Measurements from ENCODE around the gene HDAC4.

Gene HDAC4

DNA sequence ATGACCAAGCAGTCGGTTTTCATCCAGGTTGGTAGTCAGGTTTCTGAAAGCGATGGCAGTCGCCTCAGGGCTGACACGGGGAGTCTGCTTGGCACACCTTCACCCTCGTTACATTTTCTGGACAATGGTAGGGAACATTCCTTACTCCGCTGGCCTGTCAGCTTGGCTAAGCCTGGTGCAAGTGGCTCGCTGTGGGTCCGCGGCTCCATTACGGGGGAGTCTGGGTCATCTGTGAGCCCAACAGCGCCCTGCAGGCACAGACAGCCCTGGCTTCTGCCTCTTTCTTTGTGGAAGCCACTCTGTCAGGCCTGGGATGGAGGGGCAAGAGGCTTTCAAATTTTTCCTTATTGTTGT lies 95.6 kb downstream of the HDAC4 start:
- no peak for DNase-seq

DNA sequence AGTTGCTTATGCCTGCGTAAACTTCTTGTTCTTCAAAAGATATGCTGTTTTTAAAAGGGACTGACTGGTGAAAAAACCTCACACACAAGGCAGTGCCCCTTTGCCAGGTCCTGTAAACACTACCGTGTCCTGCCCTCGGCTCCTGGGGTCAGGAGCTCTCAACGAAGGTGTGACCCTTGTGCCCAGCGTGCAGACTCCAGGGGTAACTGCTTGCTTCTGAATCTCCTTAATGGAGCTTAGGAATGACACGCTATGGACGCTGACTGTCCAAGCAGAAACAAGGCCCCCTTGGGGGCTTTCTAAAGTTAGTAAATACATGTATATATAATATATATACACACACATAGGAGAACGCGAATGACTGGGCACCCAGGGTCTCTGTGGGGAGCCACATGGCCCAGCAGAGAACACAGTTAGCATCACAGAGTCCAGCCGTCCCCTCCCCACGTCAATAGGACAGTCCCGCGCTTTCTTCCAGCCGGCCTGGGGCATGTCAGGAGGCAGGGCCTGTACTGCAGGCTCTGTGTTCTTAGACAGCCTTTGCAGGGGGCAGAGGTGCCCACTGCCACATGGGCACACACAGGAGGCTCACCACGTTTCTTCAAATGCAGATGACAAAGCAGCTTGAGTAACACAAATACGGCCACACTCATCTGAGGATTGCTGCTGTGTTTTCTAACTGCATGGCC lies 96.1 kb downstream of the HDAC4 start:
- DNase-seq: no peak

DNA sequence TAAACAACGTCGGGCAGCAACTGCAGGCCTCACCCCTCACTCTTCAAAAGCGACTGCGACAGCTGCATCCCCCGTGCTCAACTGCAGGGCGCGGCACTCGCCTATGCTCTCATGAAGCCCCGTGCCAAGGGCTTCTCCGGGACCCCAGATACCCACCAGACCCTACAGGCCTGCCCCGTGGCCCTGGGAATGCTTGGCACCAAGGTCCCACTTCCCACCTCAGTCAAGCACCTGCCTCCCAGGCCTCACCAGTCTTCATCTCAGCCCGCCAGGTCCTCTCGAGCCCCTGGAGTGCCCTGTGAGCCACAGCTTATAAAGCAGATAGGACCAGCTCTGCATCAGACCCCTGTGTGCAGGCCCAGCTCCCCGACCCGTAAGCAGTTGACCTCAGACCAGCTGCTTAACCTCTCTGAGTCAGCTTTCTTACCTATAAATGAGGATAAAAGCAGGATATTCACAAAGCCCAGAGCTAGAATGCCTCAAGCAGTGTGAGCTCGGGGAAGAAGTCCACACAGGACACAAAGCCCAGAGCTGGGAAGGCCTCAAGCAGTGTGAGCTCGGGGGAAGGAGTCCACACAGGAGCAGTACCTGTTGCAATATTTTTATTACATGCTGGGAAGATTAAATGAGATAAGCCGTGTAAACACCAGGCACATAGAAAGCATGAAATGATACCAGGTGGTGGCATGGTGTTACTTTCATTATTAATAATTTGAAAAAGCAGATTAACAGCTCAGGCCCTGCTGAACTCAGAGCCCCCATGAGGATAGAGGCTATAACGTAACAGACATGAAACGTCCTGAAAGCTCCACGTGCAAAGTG lies 96.9 kb downstream of the HDAC4 start:
- DNase-seq: no peak

DNA sequence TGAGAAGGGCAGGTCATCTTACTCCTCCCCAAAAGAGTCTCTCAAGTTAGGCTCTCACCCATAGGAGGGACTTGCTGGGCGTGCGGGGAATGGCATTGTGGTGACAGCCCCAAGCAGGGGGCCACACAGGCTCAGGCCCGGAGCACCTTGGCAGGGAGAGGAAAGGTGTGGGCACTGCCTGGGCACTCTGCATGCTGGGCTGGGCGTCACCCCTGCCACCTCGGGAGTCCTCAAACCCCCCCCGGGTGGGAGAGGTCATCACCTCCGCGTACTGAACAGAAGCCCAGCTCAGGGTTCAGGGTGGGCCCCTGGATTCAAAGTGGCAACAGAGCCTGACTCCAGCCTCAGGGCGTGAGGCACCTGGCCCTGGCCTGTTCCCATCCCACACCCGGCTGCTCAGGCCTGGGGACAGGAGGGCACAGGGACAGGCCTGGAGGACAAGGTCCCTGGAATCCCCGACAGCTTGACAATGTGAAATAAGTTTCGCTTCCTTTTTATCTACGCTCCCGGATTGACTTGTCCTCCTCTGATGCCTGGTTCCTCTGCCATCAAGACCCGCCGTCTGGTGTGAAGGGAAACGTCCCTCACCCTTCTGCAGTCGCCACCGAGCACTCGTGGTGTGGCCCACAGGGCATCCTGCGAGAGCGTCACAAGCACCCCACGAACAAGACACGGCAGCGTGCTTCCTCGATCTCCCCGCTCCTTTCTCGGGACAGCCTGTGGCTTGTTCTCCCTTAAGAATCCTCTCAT lies 97.8 kb downstream of the HDAC4 start:
- no peak for DNase-seq

DNA sequence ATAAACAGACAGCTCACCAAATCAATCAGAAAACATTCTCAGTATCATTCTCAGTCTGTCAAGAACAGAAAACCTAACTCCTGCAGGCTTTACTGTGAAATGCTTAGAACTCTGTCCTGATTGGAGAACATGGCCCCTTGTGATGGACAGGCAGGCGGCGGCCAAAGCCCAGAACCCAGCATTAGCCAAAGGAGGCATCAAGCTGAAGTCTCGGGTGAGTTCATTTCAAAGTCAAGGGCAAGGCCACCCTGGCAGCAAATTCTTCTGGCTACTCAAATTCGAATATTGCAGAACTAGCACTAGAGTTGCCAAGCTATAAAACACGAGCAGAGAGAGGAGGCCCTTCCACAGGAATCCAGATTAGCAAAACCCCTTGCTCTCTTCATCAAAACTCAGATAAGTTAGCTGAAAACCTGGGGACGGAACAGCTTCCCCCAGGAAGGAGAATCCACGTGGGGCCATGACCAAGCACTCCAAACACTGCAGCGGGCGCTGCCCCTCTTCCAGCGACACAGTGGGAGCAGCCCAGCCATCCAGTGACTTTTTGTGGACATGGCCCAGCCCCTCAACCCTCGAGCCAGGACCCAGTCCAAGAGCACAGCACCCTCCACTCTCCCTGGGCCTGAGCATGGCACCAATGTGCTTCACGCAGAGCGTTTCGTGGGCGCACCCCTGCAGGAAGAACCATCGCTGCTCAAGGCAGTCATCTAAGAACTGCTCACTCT lies 98.6 kb downstream of the HDAC4 start:
- DNase-seq: no peak

DNA sequence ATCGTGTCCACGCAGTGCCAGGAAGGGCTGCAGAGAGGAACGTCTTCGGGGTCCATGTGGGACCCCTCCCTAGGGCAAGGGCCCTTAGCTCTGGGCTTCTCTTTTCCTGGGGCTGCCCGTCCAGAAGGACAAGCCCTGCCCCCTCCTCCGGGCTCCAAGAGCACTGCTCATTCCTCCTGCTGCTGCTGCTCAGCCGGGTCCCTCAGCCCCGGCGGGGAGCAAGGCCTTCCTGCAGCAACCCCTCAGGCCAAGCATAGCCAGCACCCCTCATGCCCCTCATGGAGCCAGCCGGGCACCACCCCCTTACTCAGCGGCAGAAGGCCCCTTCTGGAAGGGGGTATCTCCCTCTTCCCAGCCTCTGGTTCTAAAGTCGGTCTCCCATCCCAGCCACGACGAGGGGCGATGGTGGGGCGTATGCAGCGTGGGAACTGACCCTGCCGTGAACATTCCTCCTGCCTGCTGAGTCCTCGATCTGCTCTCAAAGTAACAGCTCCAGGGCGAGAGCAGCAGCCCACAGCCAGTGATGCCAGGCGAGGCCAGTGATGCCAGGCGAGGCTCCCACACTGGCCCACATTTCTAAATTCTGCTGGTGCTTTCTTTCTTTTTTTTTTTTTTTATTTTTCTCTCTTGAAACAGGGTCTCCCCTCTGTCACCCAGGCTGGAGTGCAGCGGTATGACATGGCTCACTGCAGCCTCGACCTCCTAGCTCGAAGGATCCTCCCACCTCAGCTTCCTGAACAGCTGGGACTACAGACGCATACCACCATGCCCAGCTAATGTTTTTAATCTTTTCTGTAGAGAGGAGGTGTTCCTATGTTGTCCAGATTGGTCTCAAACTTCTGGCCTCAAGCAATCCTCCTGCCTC lies 99.7 kb downstream of the HDAC4 start:
- no peak for DNase-seq

DNA sequence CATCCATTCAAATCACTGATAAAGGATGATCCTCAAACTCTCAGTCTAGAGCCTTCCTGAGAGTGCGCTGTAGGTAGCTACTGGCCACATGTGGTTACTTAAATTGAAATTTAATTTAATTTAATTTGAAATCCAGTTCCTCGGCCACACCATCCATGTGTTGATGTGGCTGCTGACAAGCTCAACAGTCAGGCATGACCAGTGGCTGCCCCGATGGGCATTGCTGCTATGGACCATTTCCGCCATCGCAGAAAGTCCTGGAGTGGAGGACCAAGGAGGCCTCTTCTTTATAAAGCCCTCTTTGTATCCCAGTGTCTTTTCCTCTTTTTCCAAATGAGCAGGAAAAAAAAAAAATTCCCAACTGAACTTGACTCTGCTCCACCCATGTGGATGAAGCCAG lies 100.6 kb downstream of the HDAC4 start:
- DNase-seq: no peak

DNA sequence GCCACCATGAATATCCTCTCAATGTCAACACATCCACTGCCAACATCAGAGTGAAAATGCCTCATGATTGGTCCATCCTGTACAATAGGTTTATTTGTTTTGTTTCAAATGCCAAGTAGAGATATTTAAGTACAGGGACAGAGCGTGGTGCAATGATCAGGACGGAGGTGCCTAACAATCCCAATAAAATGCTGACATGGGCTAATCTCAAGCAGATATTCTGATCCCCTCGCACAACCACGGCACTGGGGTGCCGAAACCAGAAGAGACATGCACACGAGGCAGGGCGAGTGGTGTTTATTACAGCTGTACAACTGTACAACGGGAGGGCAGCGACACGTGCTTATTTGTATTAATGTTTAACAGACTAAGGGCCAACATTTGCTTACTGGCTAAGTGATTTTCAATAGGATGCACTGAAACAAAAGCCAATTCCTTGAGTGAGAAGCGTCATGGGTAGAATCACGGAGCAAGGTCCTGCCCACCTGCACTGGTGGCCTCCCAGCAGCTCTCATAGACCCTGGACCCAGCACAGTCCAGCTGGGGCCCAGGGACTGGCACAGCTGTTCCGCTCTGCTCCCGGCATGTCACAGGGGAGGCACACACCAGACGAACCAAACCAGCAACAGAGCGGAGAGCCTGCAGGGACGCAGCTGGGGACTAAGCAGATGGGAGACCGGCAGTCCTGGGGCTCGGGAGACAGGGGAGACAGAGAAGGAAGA lies 101.4 kb downstream of the HDAC4 start:
- DNase-seq: no peak

DNA sequence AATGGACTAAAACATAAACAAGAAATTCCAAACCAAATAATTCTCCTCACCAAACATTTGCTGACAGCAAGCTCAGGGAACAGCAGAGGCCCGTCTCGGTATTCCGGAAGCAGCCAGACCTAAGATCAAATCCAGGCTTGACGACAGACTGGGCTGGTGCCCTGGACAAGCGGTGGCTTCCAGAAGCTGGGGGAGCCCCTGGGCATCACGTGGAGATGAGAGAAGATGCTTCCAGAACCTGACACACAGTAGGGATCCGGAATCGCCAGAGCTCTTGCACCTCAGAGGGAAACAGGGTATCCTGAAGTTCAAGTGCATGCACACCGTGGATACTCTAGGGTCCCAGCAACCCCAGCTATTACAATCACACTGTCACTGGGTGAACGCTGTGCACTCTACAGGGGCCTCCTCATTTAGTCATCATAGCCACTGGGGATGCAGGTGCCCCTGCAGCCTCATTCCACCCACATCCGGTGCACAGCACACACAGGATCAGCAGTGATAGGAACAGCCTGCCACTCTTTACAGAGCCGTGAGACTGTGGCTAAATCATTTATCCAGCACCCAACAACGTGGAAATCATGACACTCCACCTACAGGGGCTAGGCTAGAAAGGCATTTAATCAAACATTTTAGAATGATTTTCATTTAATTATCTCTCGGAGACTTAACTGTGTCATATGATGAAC lies 102.6 kb downstream of the HDAC4 start:
- no peak for DNase-seq

DNA sequence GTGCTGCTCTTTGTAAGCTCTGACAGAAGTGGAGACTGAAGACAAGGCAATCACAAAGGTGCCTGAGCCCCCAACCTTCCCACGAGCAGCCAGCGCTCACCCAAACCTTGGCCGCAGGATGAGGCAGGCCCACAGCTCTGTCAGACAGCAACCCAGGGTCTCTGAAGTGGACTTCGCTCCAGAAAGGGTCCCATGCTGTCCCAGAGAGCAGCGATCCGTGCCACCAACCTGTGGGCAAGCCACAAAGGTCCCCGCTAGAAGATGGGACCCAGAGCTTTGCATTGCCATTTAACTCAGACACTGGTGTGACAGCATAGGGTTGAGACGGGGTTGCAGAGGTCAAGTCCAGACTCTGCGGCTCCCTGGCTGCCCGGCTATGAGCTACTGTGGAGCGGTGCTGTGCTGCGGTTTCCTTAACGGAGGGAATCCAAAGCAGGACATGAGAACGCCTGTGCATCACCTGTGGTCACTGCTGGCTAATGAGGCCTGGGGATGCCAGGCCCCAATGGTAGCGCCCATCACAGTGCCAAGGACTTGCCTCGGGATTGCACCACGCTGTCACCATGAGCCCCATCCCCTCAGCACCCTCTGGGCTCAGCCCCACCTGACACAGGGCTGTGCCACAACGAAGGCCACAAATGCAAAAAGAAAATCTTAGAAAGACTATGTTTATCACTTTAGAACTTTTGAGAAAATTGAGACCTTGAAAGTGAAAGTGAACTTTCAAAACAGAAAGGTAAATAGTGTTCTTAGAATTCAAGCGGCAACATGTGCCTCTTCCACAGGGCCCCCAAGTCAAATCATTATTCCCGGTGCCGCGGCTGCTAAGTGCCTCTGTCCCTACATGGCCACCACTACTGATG lies 103.4 kb downstream of the HDAC4 start:
- DNase-seq: no peak

DNA sequence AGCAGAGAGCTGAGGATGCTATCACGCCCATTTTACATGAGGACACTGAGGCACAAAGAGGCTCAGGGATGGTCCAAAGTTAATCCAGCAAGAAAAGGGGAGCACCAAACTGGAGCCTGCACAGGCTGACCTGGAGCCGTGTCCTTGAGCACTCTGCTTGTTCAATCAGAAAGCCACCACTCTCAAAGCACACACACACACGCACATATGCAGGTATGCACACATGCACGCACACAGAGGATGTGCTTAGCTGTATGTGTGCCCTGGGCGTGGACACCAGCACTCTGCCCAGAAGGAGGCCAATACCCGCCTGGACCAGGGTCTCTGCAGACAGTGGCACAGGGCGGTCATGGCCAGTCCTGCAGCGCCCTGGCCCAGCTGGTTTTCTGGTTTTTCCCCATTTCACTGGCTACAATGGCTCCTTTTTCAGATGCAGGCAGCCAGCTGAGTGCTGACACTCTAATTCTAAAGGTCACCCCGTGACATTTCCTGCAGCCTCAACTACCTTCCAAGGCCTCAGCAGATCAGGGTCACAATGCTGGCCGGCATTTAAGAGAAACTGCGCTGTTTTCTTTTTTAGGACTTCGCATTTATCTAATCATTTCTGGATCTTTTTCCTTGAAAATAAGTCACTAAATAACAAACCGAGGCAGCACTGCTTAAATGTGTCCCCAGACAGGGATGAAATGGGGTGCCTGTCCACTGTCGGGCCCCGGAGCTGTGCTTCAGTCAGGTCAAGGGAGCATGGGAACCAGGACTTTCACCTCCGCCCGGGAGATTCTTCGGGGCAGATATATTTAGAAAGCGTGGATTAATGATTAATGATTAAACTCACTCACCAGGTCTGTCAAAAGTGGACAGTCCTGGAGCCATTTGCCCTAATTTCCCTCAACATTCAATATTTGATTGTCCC lies 104.5 kb downstream of the HDAC4 start:
- DNase-seq: no peak

DNA sequence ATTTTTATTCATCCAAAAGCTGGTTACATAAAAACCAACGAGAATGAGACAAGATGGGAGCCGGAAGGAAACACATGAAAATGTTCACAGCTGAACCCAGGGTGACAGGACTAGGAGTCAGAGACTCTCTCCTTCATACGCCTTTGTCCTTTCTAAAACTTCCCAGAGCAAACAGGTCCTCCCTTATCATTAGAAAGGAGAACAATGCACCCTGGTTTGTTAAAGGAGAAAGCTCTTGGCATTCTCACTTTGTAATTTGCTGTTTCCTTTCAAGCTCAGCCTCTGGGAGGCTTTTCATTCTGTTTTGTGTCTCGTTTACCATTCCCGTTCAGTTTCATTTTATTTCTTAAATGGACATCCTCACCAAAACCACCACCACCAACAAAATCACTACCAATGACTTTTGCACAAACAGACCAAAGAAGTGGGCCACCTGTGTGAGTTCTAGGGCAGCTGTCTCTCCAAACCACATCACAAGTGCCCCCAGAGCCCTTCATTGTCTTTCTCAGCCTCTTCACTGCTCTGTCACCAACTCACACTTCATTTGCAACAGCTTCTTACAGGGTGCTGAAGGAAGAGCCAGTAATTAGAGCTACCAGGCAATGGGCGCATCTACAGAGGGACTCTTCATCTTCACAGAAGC lies 105.3 kb downstream of the HDAC4 start:
- no peak for DNase-seq

DNA sequence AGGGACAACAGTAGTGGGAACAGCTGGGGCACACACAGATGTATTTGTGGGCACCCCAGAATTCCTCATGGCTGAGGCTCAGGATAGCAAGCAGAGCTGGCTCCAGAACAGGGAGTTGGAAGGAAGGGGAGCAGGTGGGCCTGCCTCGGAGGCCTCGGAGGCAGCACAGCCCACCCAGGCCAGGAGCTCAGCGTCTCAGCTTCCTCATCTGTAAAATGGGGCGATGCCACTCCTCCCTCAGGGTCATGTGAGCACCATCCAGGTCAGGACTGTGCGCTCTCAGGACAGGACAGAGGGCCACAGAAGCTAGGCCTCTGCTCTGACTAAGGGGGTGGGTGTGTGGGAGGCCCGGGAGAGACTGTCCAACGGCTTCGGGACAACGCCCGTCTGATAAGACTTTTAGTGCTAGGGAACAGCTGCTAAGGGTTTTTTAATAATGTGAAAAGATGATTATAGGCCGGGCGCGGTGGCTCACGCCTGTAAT lies 106.2 kb downstream of the HDAC4 start:
- DNase-seq: no peak

DNA sequence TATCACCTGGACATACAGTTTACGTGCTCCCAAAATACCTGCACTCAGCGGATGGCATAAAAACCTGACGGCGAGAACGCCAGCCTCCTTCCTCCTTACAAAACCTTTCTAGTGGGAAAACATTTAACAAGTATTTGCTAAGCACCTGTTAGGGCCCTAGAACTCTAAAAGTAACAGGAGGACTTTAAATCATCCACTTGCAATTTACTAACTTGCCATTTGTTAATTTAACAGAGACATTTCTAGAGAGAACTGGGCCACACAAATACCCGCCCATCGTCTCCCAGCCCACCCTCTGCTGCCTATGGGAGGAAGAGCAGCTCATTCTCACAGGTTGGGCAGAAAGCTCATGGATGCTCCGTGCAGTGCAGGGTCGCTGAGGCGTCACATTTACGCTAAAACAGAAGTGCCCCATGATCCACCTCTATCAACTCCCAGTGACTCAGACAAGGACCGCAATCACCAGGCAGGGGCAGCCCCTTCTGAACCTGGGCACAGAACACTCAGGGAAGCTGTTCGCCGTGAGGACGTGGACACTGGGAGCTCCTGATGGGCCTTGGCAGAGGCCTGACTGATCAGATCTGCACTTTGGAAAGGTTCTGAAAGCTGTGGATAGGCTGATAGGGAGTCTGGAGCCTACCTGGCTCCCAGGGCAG lies 106.9 kb downstream of the HDAC4 start:
- no peak for DNase-seq

DNA sequence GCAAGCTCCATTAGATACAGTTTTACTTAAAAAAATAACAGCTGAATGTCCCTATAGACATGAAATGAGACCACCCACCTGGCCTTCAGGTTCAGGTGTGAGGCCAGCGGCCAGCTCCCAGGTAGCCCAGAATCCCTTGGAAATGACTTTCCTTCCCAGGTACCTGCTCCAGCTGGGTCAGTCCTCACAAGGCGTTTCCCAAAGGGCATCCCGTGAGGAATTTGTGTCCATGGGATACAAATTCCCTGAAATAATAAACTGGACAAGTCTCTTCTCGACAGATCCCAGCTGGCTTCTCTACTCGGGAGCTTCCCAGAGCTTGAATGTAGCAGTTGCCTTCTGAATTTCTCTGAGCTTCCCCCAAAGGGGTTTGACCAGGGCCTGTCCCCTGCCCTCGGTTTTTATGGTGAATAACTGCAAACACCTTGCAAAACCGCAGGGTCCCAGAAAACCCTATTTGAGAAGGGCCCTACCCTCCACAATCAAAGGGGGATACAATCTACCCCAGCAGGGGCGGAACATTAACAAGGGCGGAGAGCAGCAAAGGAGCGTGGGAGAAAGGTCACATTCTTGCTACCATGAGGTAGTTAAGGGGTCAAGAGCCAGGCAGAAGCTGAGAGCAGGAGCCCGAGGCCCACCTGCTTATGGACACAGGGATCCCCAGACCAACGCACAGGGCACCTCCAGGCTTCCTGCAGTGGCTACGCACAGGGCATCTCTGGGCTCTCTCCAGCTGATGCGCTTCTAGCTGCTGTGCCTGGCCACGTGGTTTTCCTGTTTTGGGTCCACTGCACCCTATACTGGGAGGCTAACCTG lies 107.7 kb downstream of the HDAC4 start:
- DNase-seq: no peak

DNA sequence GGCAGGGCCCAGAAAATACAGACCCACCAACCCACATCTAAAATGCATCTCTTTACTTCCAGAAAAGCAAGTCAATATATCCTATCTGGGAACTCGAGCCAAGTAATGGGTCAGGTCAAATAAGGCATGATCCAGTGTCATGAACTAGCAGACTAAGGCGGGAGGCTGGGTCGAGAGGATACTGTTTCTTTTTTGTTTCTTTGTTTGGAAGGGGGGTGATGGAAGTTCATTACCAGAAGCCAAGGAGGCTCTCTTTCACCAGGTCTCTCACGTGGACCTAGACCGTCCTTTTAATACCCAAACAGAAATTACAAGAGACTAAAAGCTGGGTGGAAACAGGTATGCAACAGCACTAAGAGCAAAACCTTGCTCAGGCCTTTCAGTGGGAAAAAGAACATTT lies 108.3 kb downstream of the HDAC4 start:
- DNase-seq: no peak

All from RPMI8226 (cell line).